HEK293 (cell line): ENCODE measurements around the gene ACSL5.

Experiments
- CTCF ChIA-PET: fragments of 350-600 bp; formaldehyde crosslinking; extraction: SDS; loops from one replicate; lab custom pipeline; 2021; ENCODE audit warnings: antibody characterized with exemption; lab: Yijun Ruan, JAX
- POLR2A ChIA-PET: fragments of 300-600 bp; formaldehyde crosslinking; extraction: SDS; loops from one replicate; lab custom pipeline; 2020; ENCODE audit warnings: antibody characterized with exemption, inconsistent platforms; lab: Yijun Ruan, JAX
- H3K27ac ChIP-seq: fragments of 200-500 bp; sonication (Bioruptor generic); 2 replicates; pipeline ENCODE4 v1.5.1; 2014; ENCODE audit warnings: low read depth, low read length, control low read depth, inconsistent platforms; ENCODE audit errors: extremely low read depth
- H3K36me3 ChIP-seq, 2 experiments: fragments of 200-500 bp in 1 of 2; sonication (Bioruptor generic) in 1 of 2; 1 replicate in 1 of 2; 2 replicates in 1 of 2; pipeline ENCODE4 v1.5.1; 2014 to 2017; ENCODE audit warnings: inconsistent platforms in 2 of 2, low read length in 2 of 2; ENCODE audit not compliant: control insufficient read depth in 2 of 2, insufficient read depth in 1 of 2
- H3K4me1 ChIP-seq: fragments of 200-500 bp; sonication (Bioruptor generic); 2 replicates; pipeline ENCODE4 v1.5.1; 2014; ENCODE audit warnings: mild to moderate bottlenecking, low read length, inconsistent platforms; ENCODE audit not compliant: control insufficient read depth, insufficient read depth
- H3K4me3 ChIP-seq: 2 replicates; pipeline ENCODE4 v1.5.1; 2011; ENCODE audit warnings: low read depth, mild to moderate bottlenecking, control low read depth, low read length, moderate library complexity
- H3K9me3 ChIP-seq: fragments of 200-500 bp; sonication (Bioruptor generic); 2 replicates; pipeline ENCODE4 v1.5.1; 2014; ENCODE audit warnings: low read depth, low read length, inconsistent platforms; ENCODE audit not compliant: control insufficient read depth, insufficient read depth
- KLF17 ChIP-seq: fragments of 450-650 bp; formaldehyde crosslinking; IDR thresholded peaks from 2 replicates; pipeline ENCODE4 v1.5.1; 2016; ENCODE audit warnings: missing biosample characterization, missing genetic modification characterization
- PRDM4 ChIP-seq: fragments of 450-650 bp; formaldehyde crosslinking; IDR thresholded peaks from 2 replicates; pipeline ENCODE4 v1.5.1; 2017; ENCODE audit warnings: missing biosample characterization, missing genetic modification characterization
- ZNF155 ChIP-seq: fragments of 450-650 bp; formaldehyde crosslinking; IDR thresholded peaks from 2 replicates; pipeline ENCODE4 v1.5.1; 2016; ENCODE audit warnings: missing biosample characterization, missing genetic modification characterization
- ZNF398 ChIP-seq: fragments of 450-650 bp; formaldehyde crosslinking; IDR thresholded peaks from 2 replicates; pipeline ENCODE4 v1.5.1; 2017; ENCODE audit warnings: missing biosample characterization, missing genetic modification characterization
- ZNF585B ChIP-seq: fragments of 450-650 bp; formaldehyde crosslinking; IDR thresholded peaks from 2 replicates; pipeline ENCODE4 v1.5.1; 2016; ENCODE audit warnings: missing biosample characterization, missing genetic modification characterization
- TF ChIP-seq, protein P1 (sequence below): fragments of 450-650 bp; formaldehyde crosslinking; IDR thresholded peaks from 2 replicates; pipeline ENCODE4 v1.5.1; 2016; ENCODE audit warnings: missing biosample characterization, missing genetic modification characterization

ACSL5 gene

GRCh38 chr10:112330162-112330561 lies 43.8 kb upstream of the ACSL5 start:
- Histone ChIP-seq H3K4me1 (no peaks in the 10 kb centered on the region), H3K9me3 (no peaks in the 10 kb centered on the region), H3K27ac (no peak overlapping the region), H3K4me3 (no peak overlapping the region), H3K36me3 (no peaks in the 10 kb centered on the region)
- ChIA-PET POLR2A (no interaction called here), CTCF (interaction anchor here (0.6 to 2.5 kb wide), 2 partner anchors 13 to 15 kb away, joined by 3 to 5 read pairs; no protein-coding TSS in a partner anchor)
- TF ChIP-seq, protein P1, sequence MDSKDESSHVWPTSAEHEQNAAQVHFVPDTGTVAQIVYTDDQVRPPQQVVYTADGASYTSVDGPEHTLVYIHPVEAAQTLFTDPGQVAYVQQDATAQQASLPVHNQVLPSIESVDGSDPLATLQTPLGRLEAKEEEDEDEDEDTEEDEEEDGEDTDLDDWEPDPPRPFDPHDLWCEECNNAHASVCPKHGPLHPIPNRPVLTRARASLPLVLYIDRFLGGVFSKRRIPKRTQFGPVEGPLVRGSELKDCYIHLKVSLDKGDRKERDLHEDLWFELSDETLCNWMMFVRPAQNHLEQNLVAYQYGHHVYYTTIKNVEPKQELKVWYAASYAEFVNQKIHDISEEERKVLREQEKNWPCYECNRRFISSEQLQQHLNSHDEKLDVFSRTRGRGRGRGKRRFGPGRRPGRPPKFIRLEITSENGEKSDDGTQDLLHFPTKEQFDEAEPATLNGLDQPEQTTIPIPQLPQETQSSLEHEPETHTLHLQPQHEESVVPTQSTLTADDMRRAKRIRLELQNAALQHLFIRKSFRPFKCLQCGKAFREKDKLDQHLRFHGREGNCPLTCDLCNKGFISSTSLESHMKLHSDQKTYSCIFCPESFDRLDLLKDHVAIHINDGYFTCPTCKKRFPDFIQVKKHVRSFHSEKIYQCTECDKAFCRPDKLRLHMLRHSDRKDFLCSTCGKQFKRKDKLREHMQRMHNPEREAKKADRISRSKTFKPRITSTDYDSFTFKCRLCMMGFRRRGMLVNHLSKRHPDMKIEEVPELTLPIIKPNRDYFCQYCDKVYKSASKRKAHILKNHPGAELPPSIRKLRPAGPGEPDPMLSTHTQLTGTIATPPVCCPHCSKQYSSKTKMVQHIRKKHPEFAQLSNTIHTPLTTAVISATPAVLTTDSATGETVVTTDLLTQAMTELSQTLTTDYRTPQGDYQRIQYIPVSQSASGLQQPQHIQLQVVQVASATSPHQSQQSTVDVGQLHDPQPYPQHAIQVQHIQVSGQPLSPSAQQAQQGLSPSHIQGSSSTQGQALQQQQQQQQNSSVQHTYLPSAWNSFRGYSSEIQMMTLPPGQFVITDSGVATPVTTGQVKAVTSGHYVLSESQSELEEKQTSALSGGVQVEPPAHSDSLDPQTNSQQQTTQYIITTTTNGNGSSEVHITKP: no peak
- no peak for TF ChIP-seq ZNF585B (tag by site-specific recombination)

- no peak overlapping the region for H3K4me3 ChIP-seq
- no peaks in the 10 kb centered on the region for H3K9me3 ChIP-seq
- H3K4me1 ChIP-seq: no peaks in the 10 kb centered on the region
- ChIA-PET CTCF (interaction anchor here (0.6 to 2.5 kb wide), 2 partner anchors 13 to 16 kb away, joined by 3 to 5 read pairs; no protein-coding TSS in a partner anchor), POLR2A (no interaction called here)
- H3K27ac ChIP-seq: no peak overlapping the region
- H3K36me3 ChIP-seq: no peaks in the 10 kb centered on the region
- TF ChIP-seq ZNF398 (tag by site-specific recombination) (no peak), PRDM4 (tag by site-specific recombination) (no peak)
- TF ChIP-seq, all 188 proteins: peak for 0
Observed at GRCh38 chr10:112330607-112331160, 43.2 kb upstream of the ACSL5 start.

GRCh38 chr10:112332022-112332421 lies 41.9 kb upstream of the ACSL5 start:
- CTCF ChIA-PET: no interaction called here
- POLR2A ChIA-PET: no interaction called here

More at GRCh38 chr10:112332022-112332421, 41.9 kb upstream of the ACSL5 start:
- H3K27ac ChIP-seq: no peak overlapping the region
- no peaks in the 10 kb centered on the region for H3K4me1 ChIP-seq
- H3K36me3 ChIP-seq: no peaks in the 10 kb centered on the region
- no peaks in the 10 kb centered on the region for H3K9me3 ChIP-seq
- no peak for TF ChIP-seq KLF17 (tag by site-specific recombination)
- no peak for TF ChIP-seq ZNF155 (tag by site-specific recombination)
- H3K4me3 ChIP-seq: no peak overlapping the region
